SK-N-SH treated with all-trans-retinoic acid at 6 μM for 48 hours (cell line): ENCODE measurements around the gene C9orf40.

Experiments used
- CSRNP3 ChIP-seq: fragments of 250-450 bp; sonication (Bioruptor Pico); IDR thresholded peaks from 2 replicates; pipeline ENCODE4 v1.5.1; 2021; ENCODE audit warnings: mild to moderate bottlenecking, moderate library complexity
- ISL1 ChIP-seq: fragments of 250-450 bp; sonication (Bioruptor Pico); IDR thresholded peaks from 2 replicates; pipeline ENCODE4 v2.1.2; 2022; ENCODE audit warnings: mild to moderate bottlenecking, moderate library complexity
- PATZ1 ChIP-seq: fragments of 250-450 bp; sonication (Bioruptor Pico); IDR thresholded peaks from 2 replicates; pipeline ENCODE4 v1.8.0; 2020; ENCODE audit warnings: mild to moderate bottlenecking, moderate library complexity, borderline replicate concordance
- ZC3H10 ChIP-seq: fragments of 250-450 bp; sonication (Bioruptor Pico); IDR thresholded peaks from 2 replicates; pipeline ENCODE4 v1.5.1; 2021; ENCODE audit warnings: mild to moderate bottlenecking, moderate library complexity

- no peak for TF ChIP-seq ZC3H10 (CRISPR knock-in tag)
- TF ChIP-seq CSRNP3 (CRISPR knock-in tag) = no peak
- no peak for TF ChIP-seq PATZ1 (CRISPR knock-in tag)
- TF ChIP-seq ISL1 (CRISPR knock-in tag) = no peak
Observed at GRCh38 chr9:74948937-74949336, 3.8 kb downstream of the C9orf40 start.
